Breast epithelium (tissue), 4 donors: Measurements from ENCODE around the gene LAMTOR3. TPM values are rescaled to one million over a fixed set of nuclear protein-coding genes. Genes with fewer than 3 reads are reported as not detected.

Experiments
- DNase-seq, 2 donors: peaks; one replicate each; pipeline ENCODE4 v3.0.0-alpha.2; 2019; ENCODE audit warnings: low spot score in 2 of 2
- H3K27ac ChIP-seq, 2 donors: fragments of 200-600 bp; sonication (generic) in 1 of 2; one replicate each; pipeline ENCODE4 v1.5.1; 2016 to 2019; ENCODE audit warnings: mild to moderate bottlenecking in 1 of 2
- H3K27me3 ChIP-seq, 2 donors: fragments of 200-600 bp; sonication (generic) in 1 of 2; one replicate each; pipeline versions ENCODE4 v1.5.1 to v1.6.0; 2017 to 2019; ENCODE audit warnings: control low read depth in 1 of 2, mild to moderate bottlenecking in 1 of 2
- H3K36me3 ChIP-seq: fragments of 200-600 bp; one replicate; pipeline ENCODE4 v1.5.1; 2019
- H3K4me1 ChIP-seq, 2 donors: fragments of 200-600 bp; sonication (generic); one replicate each; pipeline ENCODE4 v1.5.1; 2016 to 2019; ENCODE audit warnings: control low read depth in 1 of 2
- H3K4me3 ChIP-seq, 3 donors: fragments of 200-600 bp; sonication (generic); 1 replicate in 2 of 3; 2 replicates in 1 of 3; pipeline ENCODE4 v1.5.1; 2016 to 2019; ENCODE audit warnings: mild to moderate bottlenecking in 3 of 3, moderate library complexity in 2 of 3
- H3K9me3 ChIP-seq, 2 donors: fragments of 200-600 bp; sonication (generic) in 1 of 2; one replicate each; pipeline ENCODE4 v1.5.1; 2016 to 2019; ENCODE audit warnings: control low read depth in 1 of 2
- CTCF ChIP-seq, 3 donors: fragments of 450-650 bp; IDR thresholded peaks; one replicate each; pipeline ENCODE4 v1.5.1; 2016 to 2017; ENCODE audit warnings: antibody characterized with exemption in 3 of 3, mild to moderate bottlenecking in 3 of 3, moderate library complexity in 3 of 3
- POLR2A ChIP-seq: fragments of 450-650 bp; IDR thresholded peaks from one replicate; pipeline ENCODE4 v1.6.1; 2016; ENCODE audit warnings: antibody characterized with exemption, mild to moderate bottlenecking, moderate library complexity
- POLR2AphosphoS5 ChIP-seq, 3 donors: sonication (generic); formaldehyde crosslinking; IDR thresholded peaks; one replicate each; pipeline ENCODE4 v1.6.1; 2017; ENCODE audit warnings: antibody characterized with exemption in 3 of 3
- intact Hi-C: fragments of 100-400 bp; cut with DNase I; formaldehyde crosslinking; loops from one replicate; pipeline ENCODE4 v1.15.1; 2023; ENCODE audit warnings: low total_unique reads
- total RNA-seq, 3 donors: library from RNA; depleted of rRNA; stranded (reverse); fragments of >200 nt; gene quantifications; one replicate each; pipeline ENCODE4 v1.1.0, GENCODE V29; 2016

The LAMTOR3 gene
- total RNA-seq, 3 donors from 2014 or later = 40.6 to 79.3 (median 44.0) TPM

GRCh38 chr4:99841129-99841528 lies 53.1 kb downstream of the LAMTOR3 start:
- H3K4me3 ChIP-seq = no peak overlapping the region
- H3K27ac ChIP-seq = no peak overlapping the region
- no peak for DNase-seq
- intact Hi-C loops = no loop called here
- H3K4me1 ChIP-seq = no peaks in the 10 kb centered on the region
- no peaks in the 10 kb centered on the region for H3K9me3 ChIP-seq
- H3K36me3 ChIP-seq = no peaks in the 10 kb centered on the region
- no peaks in the 10 kb centered on the region for H3K27me3 ChIP-seq
- TF ChIP-seq CTCF (IDR thresholded peaks at IDR 0.05) (no peak), POLR2AphosphoS5 (IDR thresholded peaks at IDR 0.05) (no peak), POLR2A (no peak)

- H3K27ac ChIP-seq = no peak overlapping the region
- intact Hi-C loops = no loop called here
- no peak for TF ChIP-seq CTCF (IDR thresholded peaks at IDR 0.05)
- TF ChIP-seq POLR2AphosphoS5 (IDR thresholded peaks at IDR 0.05) = no peak
- TF ChIP-seq POLR2A = no peak
- H3K4me3 ChIP-seq = no peak overlapping the region
- no peaks in the 10 kb centered on the region for H3K27me3 ChIP-seq
- no peaks in the 10 kb centered on the region for H3K9me3 ChIP-seq
- no peaks in the 10 kb centered on the region for H3K4me1 ChIP-seq
- no peak for DNase-seq
- no peaks in the 10 kb centered on the region for H3K36me3 ChIP-seq
Observed at GRCh38 chr4:99838927-99839326, 55.3 kb downstream of the LAMTOR3 start.

- H3K36me3 ChIP-seq = no peaks in the 10 kb centered on the region
- H3K9me3 ChIP-seq = no peaks in the 10 kb centered on the region
- no peaks in the 10 kb centered on the region for H3K27me3 ChIP-seq
- DNase-seq = no peak
- H3K4me3 ChIP-seq = no peak overlapping the region
- TF ChIP-seq POLR2AphosphoS5 (IDR thresholded peaks at IDR 0.05) (no peak), CTCF (IDR thresholded peaks at IDR 0.05) (no peak), POLR2A (no peak)
- H3K27ac ChIP-seq = no peak overlapping the region
- no peaks in the 10 kb centered on the region for H3K4me1 ChIP-seq
- intact Hi-C loops = no loop called here
Observed at GRCh38 chr4:99835942-99836341, 58.3 kb downstream of the LAMTOR3 start.

- no peaks in the 10 kb centered on the region for H3K36me3 ChIP-seq
- H3K27ac ChIP-seq = no peak overlapping the region
- intact Hi-C loops = no loop called here
- no peak for TF ChIP-seq POLR2AphosphoS5 (IDR thresholded peaks at IDR 0.05)
- TF ChIP-seq CTCF (IDR thresholded peaks at IDR 0.05) = no peak
- no peak for TF ChIP-seq POLR2A
- no peaks in the 10 kb centered on the region for H3K9me3 ChIP-seq
- H3K4me1 ChIP-seq = no peaks in the 10 kb centered on the region
- no peak for DNase-seq
- H3K27me3 ChIP-seq = no peaks in the 10 kb centered on the region
- no peak overlapping the region for H3K4me3 ChIP-seq
Observed at GRCh38 chr4:99834569-99834968, 59.7 kb downstream of the LAMTOR3 start.

GRCh38 chr4:99833756-99834155 lies 60.5 kb downstream of the LAMTOR3 start:
- Histone ChIP-seq H3K9me3 (no peaks in the 10 kb centered on the region), H3K36me3 (no peaks in the 10 kb centered on the region), H3K27ac (no peak overlapping the region), H3K4me3 (no peak overlapping the region), H3K27me3 (no peaks in the 10 kb centered on the region), H3K4me1 (no peaks in the 10 kb centered on the region)
- intact Hi-C loops = no loop called here
- no peak for TF ChIP-seq CTCF (IDR thresholded peaks at IDR 0.05)
- TF ChIP-seq POLR2A = no peak
- no peak for TF ChIP-seq POLR2AphosphoS5 (IDR thresholded peaks at IDR 0.05)
- no peak for DNase-seq
